GM21423 (cell line): Measurements from ENCODE around the gene PELO.
"Not testable (repeated sequence)": the region's sequence is repeated elsewhere in the genome, so short reads cannot be mapped to it uniquely, and the experiment has no call there.

Experiments
- ATAC-seq: cut with Tn5 transposase; IDR thresholded peaks from one replicate; pipeline ENCODE4 v1.9.1; 2021; ENCODE audit warnings: mild to moderate bottlenecking, moderate library complexity; ENCODE audit not compliant: unreplicated experiment

PELO gene

DNA sequence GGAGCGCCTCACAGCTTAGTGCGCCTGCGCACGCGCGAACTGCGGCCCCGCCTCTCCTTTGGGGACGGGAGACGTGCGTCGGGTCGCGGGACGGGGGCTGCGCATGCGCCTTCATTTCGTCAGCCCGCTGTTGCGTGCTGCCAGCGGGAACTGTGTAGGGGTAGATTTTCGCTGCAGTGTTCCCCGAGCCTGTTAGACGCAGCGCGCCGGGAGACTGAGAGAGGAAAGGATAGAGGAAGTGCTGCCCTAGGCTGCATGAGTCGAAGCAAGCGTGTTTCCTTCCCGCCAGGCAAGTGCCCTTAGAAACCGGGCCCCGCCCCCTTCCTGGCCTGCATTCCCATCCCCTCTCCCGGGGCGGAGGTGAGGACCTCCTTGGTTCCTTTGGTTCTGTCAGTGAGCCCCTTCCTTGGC is 12.3 kb downstream of the PELO start:
- ATAC-seq = peak; percentile 86

DNA sequence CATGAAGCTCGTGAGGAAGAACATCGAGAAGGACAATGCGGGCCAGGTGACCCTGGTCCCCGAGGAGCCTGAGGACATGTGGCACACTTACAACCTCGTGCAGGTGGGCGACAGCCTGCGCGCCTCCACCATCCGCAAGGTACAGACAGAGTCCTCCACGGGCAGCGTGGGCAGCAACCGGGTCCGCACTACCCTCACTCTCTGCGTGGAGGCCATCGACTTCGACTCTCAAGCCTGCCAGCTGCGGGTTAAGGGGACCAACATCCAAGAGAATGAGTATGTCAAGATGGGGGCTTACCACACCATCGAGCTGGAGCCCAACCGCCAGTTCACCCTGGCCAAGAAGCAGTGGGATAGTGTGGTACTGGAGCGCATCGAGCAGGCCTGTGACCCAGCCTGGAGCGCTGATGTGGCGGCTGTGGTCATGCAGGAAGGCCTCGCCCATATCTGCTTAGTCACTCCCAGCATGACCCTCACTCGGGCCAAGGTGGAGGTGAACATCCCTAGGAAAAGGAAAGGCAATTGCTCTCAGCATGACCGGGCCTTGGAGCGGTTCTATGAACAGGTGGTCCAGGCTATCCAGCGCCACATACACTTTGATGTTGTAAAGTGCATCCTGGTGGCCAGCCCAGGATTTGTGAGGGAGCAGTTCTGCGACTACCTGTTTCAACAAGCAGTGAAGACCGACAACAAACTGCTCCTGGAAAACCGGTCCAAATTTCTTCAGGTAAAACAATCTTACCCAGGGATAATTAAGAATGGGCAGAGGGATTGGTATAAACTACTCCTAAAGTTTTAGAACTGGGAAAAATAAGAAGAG is 12.9 kb downstream of the PELO start:
- ATAC-seq = peak; percentile 37

DNA sequence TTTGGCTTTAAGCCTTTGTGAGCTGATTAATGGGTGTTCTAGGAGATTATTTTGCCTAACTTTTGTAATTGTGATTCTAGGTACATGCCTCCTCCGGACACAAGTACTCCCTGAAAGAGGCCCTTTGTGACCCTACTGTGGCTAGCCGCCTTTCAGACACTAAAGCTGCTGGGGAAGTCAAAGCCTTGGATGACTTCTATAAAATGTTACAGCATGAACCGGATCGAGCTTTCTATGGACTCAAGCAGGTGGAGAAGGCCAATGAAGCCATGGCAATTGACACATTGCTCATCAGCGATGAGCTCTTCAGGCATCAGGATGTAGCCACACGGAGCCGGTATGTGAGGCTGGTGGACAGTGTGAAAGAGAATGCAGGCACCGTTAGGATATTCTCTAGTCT is 13.6 kb downstream of the PELO start:
- no peak for ATAC-seq

DNA sequence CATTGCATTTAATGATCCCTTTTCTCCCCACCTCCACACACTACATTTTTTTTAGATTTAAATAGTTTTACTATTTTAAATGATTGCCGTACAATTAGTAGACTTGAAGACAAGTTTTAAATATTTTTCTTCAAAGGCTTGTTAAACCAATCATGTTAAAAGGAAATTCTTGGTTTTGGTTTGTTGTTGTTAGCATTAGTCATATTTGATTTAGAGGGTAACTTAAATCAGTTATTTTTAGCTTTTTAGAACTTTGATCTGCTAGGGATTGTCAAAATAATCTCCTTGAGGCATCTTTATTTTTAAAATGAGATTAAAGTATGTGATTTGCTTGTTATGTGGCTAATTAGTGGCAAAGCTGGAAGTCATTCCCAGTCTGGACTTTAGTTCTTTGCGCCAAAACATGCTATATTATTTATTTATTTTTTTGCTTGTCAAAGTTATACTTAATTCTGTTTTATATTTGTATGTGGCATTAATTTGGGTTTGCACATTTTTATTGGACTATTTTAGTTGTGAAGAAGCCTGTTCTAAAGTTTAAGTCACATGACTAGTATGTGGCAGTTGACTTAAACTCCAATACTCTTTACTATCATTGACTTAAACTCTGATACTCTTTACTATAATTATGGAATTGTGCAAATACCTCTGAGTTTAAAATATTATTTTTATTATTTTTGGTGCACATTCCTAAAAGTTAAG is 14.7 kb downstream of the PELO start:
- ATAC-seq = no peak

DNA sequence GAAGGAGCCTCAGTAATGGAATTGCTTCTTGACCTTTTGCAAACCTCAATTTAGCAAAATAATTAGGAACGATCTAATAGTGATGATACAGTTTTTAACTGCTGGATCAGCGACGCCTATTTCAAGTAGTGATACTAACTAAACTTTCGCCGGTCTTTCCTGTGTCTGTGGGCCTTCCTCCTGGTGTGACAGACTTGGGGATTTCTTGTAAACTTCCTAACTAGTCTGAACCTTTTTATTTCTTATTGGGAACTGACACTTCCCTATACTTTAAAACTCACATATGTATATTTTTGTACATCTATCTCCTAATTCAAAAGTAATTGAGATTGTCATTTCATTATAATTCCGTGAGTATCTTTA is 15.2 kb downstream of the PELO start:
- no peak for ATAC-seq

DNA sequence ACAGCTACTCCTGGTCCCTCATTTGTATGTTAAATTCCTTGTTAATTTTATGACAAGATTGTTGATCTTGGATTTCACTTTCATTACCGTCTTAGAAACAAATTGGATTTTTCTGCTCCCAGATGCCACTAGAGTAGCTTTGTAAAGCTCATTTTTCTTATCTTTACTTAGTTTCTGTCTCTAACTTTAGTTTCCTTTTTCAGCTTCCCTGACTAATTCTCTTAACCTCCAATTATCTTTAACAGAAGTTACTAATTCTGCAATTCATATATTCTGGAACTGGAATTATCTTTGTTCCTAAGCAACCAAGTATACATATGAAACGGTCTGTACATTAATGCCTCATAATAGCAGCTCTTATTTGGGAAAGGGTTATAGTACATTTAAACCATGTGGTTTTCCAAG is 16.7 kb downstream of the PELO start:
- no peak for ATAC-seq

DNA sequence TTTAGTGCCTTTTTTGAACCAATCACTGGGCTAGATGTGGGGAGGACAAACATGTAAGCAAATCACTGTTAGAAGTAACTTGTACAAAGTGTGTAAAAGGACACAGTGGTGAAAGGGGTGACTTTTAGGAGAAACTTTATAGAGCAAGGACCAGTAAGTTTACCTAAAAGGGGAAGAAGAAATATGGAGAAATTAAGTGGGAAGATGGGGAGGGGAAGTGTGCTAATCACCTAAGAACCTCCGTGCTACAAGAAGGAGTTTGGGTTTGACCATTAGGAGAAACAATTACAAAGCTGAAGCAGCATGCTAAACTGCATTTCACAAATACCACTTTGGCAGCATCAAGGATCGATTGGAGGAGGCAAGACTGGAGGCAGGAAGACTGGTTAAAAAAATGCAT is 17.3 kb downstream of the PELO start:
- ATAC-seq = no peak

DNA sequence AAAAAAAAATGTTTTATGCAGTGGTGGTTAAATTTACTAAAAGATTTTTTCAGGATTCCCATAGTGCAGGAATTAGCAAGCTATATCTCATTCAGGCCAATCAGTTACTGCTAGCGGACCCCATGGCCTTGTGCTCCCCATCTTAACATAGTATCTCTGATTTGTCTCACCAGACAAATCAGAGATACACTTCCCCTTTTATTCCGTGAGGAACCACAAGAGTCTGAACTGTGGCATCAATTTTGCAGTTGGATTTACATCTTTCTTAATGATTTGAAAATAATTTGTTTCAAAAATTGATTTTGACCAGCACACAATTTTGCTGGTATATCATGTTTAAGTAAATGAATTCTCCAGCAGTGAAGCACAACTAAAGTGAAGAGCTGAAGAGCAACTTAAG is 17.9 kb downstream of the PELO start:
- ATAC-seq = no peak

DNA sequence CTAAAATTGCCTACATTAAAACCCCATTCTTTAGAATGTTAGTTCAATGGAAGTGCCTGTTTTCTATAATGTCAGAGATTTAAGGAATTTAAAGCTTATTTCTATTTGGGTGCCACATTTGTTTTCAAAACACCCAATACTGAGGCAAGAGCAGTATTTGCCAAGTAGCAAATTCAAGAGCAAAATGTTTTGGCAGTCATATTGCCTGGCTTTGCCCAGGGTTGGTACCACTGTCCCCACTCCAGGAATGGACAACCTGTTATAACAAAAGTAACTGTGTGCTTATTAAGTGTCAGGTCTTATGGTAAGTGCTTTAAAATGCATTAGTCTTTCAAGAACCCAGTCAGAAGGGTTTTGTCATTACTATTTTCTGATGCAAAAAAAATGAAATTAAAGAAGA is 19.3 kb downstream of the PELO start:
- no peak for ATAC-seq

DNA sequence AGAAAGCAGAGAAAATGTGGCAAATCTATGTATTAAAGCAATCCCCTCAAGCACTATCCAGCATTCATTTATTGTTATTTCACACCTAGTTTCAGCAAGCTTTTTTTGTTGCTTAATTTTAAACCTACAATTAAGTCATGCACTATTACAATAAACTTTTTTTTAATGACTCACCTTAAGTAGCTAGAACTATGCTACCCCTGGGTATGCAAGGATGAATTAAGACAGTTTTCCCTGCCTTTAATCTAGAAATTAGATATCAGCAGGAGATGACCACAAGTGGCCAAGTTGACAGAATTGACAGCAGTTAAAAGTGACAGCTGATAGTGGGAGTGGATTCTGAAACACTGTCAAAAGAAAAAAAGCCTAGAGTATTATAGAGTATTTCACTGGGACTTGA is 20.0 kb downstream of the PELO start:
- ATAC-seq = no peak

DNA sequence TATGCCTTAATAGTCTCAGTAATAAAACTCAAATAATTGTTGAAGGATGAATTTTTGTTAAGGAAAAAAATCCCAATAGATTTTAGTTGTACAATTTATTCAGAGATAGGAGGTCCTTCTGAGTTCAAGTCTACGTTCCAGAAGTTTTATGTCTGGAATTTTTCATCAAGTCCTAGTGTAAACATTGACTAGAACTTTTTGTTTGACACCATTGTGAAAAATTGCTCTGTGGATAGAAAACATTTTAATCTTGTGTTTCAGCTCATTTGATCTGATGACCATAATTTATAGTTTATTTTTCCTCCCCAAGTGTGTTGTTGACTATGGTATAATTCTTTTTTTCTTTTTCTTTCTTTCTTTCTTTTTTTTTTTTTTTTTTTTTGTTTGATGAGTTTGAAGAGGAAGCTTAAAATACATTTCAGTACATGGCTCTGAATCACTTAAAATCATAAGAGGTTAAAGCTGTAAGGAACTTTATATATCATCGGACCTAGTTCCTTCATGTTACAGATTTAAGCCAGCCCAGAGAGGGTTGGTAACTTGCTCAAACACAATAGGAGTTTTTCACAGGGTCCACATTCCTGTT is 20.7 kb downstream of the PELO start:
- ATAC-seq = no peak

DNA sequence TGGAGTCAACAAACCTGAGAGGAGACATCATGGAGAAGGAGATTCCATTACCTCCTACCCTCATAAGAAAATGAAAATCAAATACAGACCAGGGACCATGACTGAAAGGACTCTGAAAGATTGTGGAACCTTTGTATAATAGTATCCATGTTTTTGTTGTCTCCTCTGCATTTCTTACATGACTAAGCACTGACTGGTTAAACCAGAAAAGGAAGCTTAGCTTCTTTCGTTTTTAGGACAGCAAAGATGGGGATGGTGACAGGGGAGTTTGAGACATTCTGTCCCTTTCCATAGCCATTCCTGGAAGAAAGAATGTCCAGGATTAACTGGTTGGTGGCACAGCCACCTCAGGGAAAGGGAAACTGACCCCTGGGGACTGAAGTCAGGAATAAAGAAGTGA is 22.2 kb downstream of the PELO start:
- no peak for ATAC-seq

DNA sequence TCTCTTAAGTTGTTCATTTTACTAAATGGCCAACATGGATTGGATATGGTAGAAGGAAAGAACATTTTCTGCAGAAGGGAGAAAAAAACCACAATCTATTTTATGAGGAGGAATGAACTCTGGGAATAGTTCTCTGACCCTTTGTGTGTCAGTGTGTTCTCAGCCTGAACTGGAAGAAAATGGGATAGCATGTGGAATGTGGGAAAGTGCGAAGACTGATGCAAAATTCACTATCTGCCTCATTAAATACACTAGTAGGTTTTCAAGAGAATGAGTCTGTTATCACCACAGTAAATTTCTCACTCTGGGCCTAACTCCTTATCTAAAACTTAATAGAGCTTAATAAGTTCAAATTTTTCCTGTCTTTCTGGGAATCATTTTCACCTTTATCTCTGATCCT is 22.7 kb downstream of the PELO start:
- no peak for ATAC-seq

DNA sequence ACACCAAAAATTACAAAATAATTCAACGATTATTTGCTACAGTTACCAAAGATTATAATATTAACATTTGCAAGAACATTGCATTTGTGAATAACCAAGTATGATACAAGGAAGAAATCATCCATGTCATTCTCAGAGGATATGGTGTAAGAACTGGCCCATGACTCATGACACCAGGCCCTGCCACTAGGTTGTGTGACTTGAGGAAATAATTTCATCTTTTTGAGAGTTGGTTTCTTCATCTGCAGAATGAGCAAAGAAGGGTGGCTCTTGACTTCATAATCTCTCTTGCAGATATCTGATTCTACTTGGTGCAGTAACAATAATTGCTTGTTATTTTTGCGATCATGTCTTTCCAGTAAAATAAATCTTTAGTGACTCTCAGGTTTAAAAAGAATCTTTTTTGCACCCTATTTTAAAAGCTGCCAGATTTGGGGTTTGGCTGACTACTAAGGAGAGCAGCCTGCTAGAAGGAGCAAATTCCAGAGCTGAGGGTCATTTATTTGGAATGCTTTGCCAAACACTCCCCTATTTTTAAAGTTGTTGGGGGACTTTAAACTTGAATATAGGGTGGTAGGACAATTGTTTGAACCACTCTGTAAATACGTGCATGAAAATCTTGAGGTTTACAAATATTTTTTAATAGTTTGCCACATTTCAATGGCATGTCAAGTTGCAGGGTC is 23.5 kb downstream of the PELO start:
- ATAC-seq = no peak

DNA sequence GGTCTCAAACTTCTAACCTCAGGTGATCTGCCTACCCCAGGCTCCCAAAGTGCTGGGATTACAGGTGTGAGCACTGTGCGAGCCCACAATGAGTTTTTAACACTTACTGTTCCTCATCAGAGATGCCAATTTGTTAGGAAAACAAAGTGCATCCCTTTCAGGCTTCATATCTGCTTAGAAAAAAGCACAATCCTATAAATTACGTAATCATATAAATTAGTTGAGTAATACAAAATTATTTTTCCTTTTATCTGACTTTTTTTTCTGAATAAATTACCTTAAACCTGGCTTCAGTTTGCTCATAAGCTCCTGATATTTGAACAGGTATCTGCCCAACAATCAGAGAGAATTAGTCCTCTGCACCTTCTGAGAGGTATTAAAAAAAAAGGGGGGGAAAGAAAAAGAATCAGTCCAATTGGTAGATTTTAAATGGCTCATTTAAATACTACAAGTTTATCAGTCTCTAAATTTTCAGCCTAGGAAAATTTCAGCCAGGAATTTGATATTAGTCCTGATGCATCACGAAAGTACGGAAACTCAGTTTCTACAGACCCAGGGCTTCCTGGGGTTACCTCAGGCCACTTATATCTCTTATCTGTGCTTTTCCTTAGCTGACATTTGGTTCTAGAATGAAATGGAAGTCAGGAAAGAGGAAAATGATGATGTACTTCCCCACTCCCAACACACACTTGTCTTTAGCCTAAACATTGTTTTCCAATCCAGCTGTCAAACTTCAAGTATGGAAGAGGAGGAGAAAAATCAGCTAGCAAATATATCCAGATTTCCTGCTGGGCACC is 26.8 kb downstream of the PELO start:
- ATAC-seq = no peak

DNA sequence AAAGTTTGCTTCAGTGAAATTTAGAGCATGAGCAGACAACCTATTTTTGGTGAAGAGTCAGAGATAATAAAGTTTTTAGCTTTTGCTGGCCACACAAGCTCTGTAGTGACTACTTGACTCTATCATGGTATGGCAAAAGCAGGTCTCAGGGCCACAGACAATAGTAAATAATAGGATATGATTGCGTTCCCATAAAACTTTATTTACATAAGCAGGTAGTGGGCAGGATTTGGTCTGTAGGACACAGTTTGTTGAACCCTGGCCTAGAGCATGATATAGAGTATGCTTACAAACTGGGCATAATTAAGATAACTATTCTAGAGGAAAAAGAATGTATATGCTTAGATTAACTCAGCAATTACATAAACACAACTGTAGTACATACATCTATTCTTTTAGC is 30.1 kb downstream of the PELO start:
- no peak for ATAC-seq

DNA sequence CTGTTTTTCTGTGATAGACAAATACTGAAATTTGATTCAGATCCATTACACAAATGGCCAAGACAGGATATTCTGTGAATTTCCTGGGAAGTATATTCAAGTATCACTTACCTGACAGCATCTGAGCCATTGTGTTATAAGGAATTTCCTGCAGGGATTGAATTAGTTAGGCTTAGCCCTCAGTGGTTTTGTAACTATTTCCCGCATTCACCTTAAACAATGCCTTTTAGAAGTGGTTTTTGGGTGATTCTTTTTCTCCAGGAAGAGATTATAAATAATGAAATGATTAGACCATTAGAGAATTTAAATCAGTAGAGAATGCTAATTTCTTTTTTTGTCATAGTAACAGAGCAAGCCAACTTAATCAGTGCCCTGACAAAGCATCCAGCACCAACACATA is 30.6 kb downstream of the PELO start:
- no peak for ATAC-seq

DNA sequence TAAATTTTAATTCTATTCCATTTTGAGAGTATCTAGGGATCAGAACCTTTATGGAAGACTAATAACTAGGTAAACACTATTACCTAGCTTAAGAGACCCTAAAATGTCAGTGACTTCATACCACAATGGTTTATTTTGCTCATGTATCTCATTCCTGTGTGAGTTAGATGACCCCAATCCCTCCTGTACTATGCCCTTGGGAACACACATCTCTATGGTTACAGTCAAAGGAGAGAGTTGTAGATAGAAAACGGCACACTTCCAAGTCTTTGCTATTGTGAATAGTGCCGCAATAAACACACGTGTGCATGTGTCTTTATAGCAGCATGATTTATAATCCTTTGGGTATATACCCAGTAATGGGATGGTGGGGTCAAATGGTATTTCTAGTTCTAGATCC is 31.1 kb downstream of the PELO start:
- not testable (repeated sequence) for ATAC-seq

DNA sequence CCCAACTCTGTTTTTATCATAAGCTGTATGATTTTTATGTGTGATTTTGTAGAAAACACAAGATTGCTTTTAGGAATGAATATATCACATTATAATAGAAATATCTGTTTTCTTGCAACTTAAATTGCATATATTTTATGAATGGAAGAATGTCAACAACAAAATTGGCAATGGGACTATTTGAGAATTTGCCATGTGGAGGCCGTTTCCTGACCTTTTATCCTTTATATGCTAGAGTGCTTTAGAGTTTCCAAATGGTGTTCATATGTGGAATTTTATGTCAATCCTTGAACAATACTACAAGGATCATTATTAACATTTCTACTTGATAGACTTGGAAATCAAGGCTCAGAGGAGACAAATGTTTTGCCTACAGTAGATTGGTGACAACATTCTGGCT is 34.2 kb downstream of the PELO start:
- ATAC-seq = no peak

DNA sequence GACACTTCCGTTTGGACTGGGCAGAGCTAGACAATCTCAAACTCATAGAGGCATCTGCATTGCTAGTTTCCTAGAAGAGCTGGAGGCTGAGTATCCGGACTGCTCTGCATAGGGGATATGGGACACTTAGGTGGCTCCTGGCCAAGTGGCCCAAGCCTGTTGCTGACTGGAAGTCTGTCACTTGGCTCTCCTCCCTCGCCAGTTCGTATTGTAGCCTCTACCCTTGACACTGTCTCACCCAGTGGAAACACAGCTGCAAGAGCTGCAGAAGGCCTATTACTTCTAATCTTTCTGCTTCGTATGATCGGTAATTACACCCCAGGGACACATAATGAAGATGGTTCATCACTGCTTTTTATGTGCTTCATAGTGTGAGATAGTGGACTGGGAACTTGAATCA is 34.7 kb downstream of the PELO start:
- ATAC-seq = no peak

DNA sequence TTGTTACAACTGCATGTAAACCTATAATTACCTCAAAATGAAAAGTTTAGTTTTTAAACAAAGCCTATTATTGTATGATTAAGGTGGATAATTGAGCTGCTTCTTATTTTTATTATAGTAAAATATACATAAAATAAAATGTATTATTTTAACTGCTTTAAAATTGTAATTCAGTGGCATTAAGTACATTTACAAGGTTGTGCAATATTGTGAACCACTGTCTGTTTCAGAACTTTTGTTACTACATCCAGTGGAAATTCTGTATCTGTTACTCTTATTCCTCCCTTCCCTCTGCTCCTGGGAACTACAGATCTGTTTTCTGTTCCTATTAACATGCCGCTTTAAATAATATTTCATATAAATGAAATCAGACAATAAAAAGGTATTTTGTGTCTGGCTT is 37.1 kb downstream of the PELO start:
- no peak for ATAC-seq
